ENCODE results near the gene DHX32. TPM values are rescaled to one million over a fixed set of nuclear protein-coding genes. Genes with fewer than 3 reads are reported as not detected.
"Not testable (repeated sequence)": the region's sequence is repeated elsewhere in the genome, so short reads cannot be mapped to it uniquely, and the experiment has no call there.

The DHX32 gene
- total RNA-seq, 4 donors from 2014 or later = 22.1 to 31.5 (median 27.5) TPM

DNA sequence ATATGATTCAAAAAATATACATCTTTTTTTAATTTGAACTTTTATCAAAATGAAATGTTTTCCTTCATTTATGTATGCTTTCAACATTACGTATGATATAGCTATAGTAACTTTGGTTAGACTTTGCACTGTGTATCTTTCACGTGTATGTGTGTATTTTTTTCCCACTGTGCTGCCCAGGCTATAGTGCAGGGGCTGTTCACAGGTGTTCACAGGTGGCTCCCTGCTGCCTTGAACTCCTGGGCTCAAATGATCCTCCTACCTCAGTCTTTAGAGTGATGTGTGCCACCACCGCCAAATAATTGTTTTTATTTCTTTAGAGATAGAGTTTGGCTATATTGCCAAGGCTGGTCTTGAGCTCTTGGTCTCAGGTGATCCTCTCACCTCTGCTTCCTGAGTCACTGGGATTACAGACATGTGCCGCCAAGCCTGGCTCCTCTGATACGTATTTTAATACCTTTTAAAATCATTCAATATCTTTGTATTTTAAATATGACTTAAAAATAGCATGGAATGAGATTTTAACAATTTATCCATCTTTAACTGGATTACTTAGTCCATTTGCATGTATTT, 44.3 kb upstream of the DHX32 start:
- WGBS, 2 donors (ENCODE audit: low coverage in 1 of 2) = 61 to 74% methylated on average over 5 of the region's 5 CpGs
- Histone ChIP-seq H3K9me3 (no peaks in the 10 kb centered on the region), H3K27me3 (no peaks in the 10 kb centered on the region), H3K4me1 (no peaks in the 10 kb centered on the region), H3K27ac (no peak overlapping the region), H3K36me3 (no peaks in the 10 kb centered on the region), H3K4me3 (no peak overlapping the region)
- no peak for TF ChIP-seq POLR2A (IDR thresholded peaks at IDR 0.05)
- no peak for TF ChIP-seq POLR2AphosphoS5 (IDR thresholded peaks at IDR 0.05)
- TF ChIP-seq, protein P1, sequence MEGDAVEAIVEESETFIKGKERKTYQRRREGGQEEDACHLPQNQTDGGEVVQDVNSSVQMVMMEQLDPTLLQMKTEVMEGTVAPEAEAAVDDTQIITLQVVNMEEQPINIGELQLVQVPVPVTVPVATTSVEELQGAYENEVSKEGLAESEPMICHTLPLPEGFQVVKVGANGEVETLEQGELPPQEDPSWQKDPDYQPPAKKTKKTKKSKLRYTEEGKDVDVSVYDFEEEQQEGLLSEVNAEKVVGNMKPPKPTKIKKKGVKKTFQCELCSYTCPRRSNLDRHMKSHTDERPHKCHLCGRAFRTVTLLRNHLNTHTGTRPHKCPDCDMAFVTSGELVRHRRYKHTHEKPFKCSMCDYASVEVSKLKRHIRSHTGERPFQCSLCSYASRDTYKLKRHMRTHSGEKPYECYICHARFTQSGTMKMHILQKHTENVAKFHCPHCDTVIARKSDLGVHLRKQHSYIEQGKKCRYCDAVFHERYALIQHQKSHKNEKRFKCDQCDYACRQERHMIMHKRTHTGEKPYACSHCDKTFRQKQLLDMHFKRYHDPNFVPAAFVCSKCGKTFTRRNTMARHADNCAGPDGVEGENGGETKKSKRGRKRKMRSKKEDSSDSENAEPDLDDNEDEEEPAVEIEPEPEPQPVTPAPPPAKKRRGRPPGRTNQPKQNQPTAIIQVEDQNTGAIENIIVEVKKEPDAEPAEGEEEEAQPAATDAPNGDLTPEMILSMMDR (IDR thresholded peaks at IDR 0.05) = no peak
- TF ChIP-seq EP300 (IDR thresholded peaks at IDR 0.05) = no peak
- no peak for ATAC-seq

DNA sequence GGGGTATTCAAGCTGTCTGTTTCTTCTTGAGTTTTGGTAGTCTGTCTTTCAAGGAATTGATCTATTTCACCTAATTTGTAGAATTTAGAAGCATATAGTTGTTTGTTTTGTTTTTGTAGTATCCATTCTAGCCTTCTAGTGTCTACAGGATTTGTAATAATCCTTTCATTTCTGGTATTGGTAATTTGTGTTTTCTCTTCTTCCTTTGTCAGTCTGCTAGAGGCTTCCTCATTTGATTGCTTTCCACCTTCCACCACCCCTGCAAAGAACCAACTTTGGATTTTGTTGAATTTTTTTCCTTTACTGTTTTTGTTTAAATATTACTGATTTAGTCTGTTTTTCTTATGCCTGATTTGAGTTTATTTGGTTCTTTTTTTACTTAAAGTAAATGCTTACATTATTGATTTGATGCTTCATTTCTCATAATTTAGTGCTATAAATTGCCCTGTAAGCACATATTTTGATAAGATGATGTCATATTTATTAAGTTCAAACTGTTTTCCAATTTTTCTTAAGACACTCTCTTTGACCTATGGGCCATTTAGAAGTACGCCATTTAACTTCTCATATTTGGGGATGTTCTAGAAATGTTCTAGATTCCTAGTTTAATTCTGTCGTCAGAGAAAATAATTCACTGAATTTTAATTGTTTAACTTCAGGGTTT, 40.7 kb upstream of the DHX32 start:
- 85 to 90% methylated on average over 2 of the region's 2 CpGs for WGBS, 2 donors (ENCODE audit: low coverage in 1 of 2)

DNA sequence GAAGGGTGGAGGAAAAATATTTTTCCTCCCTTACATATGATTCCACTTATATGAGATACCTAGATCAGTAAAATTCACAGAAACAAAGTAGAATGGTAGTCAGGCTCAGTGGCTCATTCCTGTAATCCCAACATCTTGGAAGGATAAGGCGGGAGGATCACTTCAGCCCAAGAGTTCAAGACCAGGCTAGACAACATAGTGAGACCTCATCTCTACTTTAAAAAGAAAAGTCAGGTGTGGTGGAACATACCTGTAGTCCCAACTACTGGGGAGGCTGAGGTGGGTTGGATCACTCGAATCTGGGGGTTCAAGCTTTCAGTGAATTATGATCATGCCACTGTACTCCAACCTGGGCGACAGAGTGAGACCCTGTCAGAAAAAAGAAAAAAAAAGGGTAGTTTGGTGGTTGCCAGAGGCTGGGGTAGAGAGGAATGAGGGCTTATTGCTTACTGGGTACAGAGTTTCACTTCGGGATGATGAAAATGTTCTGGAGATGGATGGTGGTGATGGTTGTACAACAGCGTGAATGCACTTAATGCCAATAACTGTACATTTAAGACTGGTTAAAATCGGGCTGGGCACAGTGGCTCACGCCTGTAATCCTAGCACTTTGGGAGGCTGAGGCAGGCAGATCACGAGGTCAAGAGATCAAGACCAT, 36.7 kb upstream of the DHX32 start:
- not testable (repeated sequence) for ATAC-seq, H3K27ac ChIP-seq, H3K36me3 ChIP-seq

More for the DNA sequence above, 40.7 kb upstream of the DHX32 start:
- not testable (repeated sequence) for H3K36me3 ChIP-seq, H3K27ac ChIP-seq, H3K27me3 ChIP-seq, H3K4me1 ChIP-seq, H3K9me3 ChIP-seq, H3K4me3 ChIP-seq, ATAC-seq

DNA sequence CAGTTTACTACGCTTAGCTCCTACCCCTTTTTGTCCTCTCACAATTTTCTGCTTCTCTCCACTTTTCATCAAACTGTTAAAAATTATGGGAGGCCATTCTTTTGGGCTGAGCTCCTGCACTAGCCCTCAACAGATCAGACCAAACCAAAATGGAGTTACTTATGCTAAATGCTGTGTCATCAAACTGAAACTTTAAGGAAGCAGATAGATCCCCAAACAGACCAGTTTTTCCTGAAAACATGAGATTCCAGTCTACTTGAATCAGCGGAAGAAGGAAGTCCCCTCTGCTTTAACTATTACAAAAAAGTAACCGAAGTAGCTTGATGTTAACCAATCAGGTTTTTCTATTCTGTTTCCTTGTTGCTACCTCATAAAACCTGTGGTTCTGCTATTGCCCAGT, 35.9 kb upstream of the DHX32 start:
- no peak for ATAC-seq
- no peak overlapping the region for H3K4me3 ChIP-seq
- 65 to 94% methylated on average over 2 to 3 of the region's 3 CpGs for WGBS, 2 donors (ENCODE audit: low coverage in 1 of 2)
- H3K27me3 ChIP-seq = no peaks in the 10 kb centered on the region
- no peak overlapping the region for H3K27ac ChIP-seq
- no peaks in the 10 kb centered on the region for H3K9me3 ChIP-seq
- TF ChIP-seq EP300 (IDR thresholded peaks at IDR 0.05) = no peak
- no peak for TF ChIP-seq POLR2A (IDR thresholded peaks at IDR 0.05)
- TF ChIP-seq POLR2AphosphoS5 (IDR thresholded peaks at IDR 0.05) = no peak
- TF ChIP-seq, protein P1 (IDR thresholded peaks at IDR 0.05) = no peak
- H3K4me1 ChIP-seq = no peaks in the 10 kb centered on the region
- no peaks in the 10 kb centered on the region for H3K36me3 ChIP-seq

More for the DNA sequence above, 36.7 kb upstream of the DHX32 start:
- not testable (repeated sequence) for H3K9me3 ChIP-seq, H3K27me3 ChIP-seq, H3K4me3 ChIP-seq, H3K4me1 ChIP-seq
- WGBS, 2 donors (ENCODE audit: low coverage in 1 of 2) = 79 to 80% methylated on average over 3 to 7 of the region's 8 CpGs

DNA sequence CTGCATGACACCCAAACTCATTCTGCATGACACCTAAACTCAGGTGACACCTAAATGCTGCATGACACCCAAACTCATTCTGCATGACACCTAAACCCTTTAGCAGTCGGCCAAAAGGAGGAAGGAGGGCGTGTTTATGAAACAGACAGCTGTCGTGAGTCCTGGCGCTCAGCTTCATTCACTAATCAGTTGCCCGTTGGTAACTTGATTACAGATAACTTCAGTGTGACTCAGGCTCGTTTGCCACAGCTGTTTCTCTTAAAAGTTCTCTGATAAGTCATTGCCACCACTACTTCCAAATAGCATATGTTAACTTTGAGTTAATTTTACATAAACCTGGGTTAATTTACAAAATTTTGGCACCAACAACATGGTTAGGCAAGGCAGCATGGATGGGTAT, 32.2 kb upstream of the DHX32 start:
- not testable (repeated sequence) for H3K4me3 ChIP-seq, H3K27ac ChIP-seq, H3K4me1 ChIP-seq, H3K27me3 ChIP-seq, H3K36me3 ChIP-seq, H3K9me3 ChIP-seq, ATAC-seq
- WGBS, 2 donors (ENCODE audit: low coverage in 1 of 2) = 31 to 48% methylated on average over 5 to 6 of the region's 6 CpGs

DNA sequence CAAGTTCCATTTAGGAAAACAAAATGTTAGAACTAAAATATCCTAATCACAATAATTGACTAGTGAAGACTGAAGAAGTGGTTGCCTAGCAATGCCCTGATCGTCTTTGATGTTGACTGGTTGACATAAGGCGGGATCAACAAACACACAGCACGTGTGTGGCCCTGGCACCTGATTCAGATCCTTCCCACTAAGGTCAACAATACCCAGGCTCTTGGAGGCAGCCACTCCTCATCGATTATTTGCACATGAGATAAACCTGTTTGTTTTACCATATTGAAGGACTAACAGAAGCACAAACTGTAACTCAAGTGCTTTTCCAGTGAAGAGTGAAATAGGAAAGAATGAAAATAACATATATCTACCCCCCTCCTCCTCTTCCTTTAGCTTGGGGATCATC, 30.9 kb upstream of the DHX32 start:
- no peaks in the 10 kb centered on the region for H3K9me3 ChIP-seq
- no peaks in the 10 kb centered on the region for H3K36me3 ChIP-seq
- H3K4me3 ChIP-seq = no peak overlapping the region
- TF ChIP-seq POLR2AphosphoS5 (IDR thresholded peaks at IDR 0.05) = no peak
- TF ChIP-seq, protein P1 (IDR thresholded peaks at IDR 0.05) = no peak
- no peak for TF ChIP-seq POLR2A (IDR thresholded peaks at IDR 0.05)
- no peak for TF ChIP-seq EP300 (IDR thresholded peaks at IDR 0.05)
- ATAC-seq = no peak
- no peaks in the 10 kb centered on the region for H3K27me3 ChIP-seq
- 40 to 56% methylated on average over 1 to 4 of the region's 4 CpGs for WGBS, 2 donors (ENCODE audit: low coverage in 1 of 2)
- H3K27ac ChIP-seq = no peak overlapping the region
- H3K4me1 ChIP-seq = no peaks in the 10 kb centered on the region

Data from gastroesophageal sphincter (tissue), 4 donors.